CD8-positive, alpha-beta memory T cell (primary cell): Measurements from ENCODE around the gene LLPH. TPM values are rescaled to one million over a fixed set of nuclear protein-coding genes. Genes with fewer than 3 reads are reported as not detected.
"Not testable (repeated sequence)": the region's sequence is repeated elsewhere in the genome, so short reads cannot be mapped to it uniquely, and the experiment has no call there.

Source experiments
- CTCF ChIA-PET: fragments of 350-600 bp; sonication (Branson Sonifier 250); formaldehyde crosslinking; loops from one replicate; lab custom pipeline; 2021; ENCODE audit warnings: antibody characterized with exemption; lab: Charles Lee
- POLR2A ChIA-PET: fragments of 350-600 bp; sonication (Branson Sonifier 250); formaldehyde crosslinking; loops from one replicate; lab custom pipeline; 2021; ENCODE audit warnings: antibody characterized with exemption; lab: Charles Lee
- DNase-seq, 5 donors: peaks; one replicate each; pipeline versions ENCODE4 v3.0.0 to v3.0.0-alpha.2; 2020 to 2022; ENCODE audit warnings: mixed read lengths in 1 of 5
- H3K27ac ChIP-seq: one replicate; pipeline ENCODE4 v1.7.0; 2013; ENCODE audit warnings: low read depth, mild to moderate bottlenecking, low read length, moderate library complexity
- H3K27me3 ChIP-seq: 2 replicates; pipeline ENCODE4 v1.7.0; 2013; ENCODE audit warnings: low read length, mild to moderate bottlenecking; ENCODE audit not compliant: insufficient read depth, poor library complexity, severe bottlenecking
- H3K36me3 ChIP-seq: 2 replicates; pipeline ENCODE4 v1.7.0; 2013; ENCODE audit warnings: mild to moderate bottlenecking, low read length, moderate library complexity; ENCODE audit not compliant: insufficient read depth
- H3K4me1 ChIP-seq: 2 replicates; pipeline ENCODE4 v1.7.0; 2013; ENCODE audit warnings: mild to moderate bottlenecking, low read length, moderate library complexity; ENCODE audit not compliant: insufficient read depth
- H3K4me3 ChIP-seq: 2 replicates; pipeline ENCODE4 v1.7.0; 2013; ENCODE audit warnings: mild to moderate bottlenecking, low read length
- H3K9me3 ChIP-seq: 2 replicates; pipeline ENCODE4 v1.7.0; 2013; ENCODE audit warnings: mild to moderate bottlenecking, low read length
- H3K27ac Mint-ChIP-seq, 8 donors: one replicate each; pipeline ENCODE4 v1.8.0; 2020 to 2021; ENCODE audit warnings: mixed read lengths in 8 of 8, mild to moderate bottlenecking in 6 of 8, inconsistent platforms in 3 of 8, moderate library complexity in 3 of 8
- H3K27me3 Mint-ChIP-seq, 2 donors: one replicate each; pipeline ENCODE4 v1.8.0; 2020 to 2021; ENCODE audit warnings: mixed read lengths in 2 of 2, mild to moderate bottlenecking in 1 of 2, moderate library complexity in 1 of 2
- H3K36me3 Mint-ChIP-seq, 3 donors: one replicate each; pipeline ENCODE4 v1.8.0; 2020 to 2021; ENCODE audit warnings: mixed read lengths in 3 of 3, inconsistent platforms in 1 of 3, mild to moderate bottlenecking in 1 of 3
- H3K4me1 Mint-ChIP-seq, 3 donors: one replicate each; pipeline ENCODE4 v1.8.0; 2020 to 2021; ENCODE audit warnings: mixed read lengths in 3 of 3, inconsistent platforms in 1 of 3, mild to moderate bottlenecking in 1 of 3
- H3K4me3 Mint-ChIP-seq, 7 donors: one replicate each; pipeline ENCODE4 v1.8.0; 2020 to 2021; ENCODE audit warnings: mixed read lengths in 7 of 7, mild to moderate bottlenecking in 6 of 7, moderate library complexity in 4 of 7, inconsistent platforms in 2 of 7
- H3K9me3 Mint-ChIP-seq, 5 donors: one replicate each; pipeline ENCODE4 v1.8.0; 2020 to 2022; ENCODE audit warnings: mixed read lengths in 5 of 5, mild to moderate bottlenecking in 3 of 5, moderate library complexity in 2 of 5, inconsistent platforms in 1 of 5
- polyA plus RNA-seq: library from polyadenylated mRNA; unstranded; fragments of 300-500 nt; fragmentation: Illumina TruSeq; gene quantifications from one replicate; pipeline ENCODE4 v1.2.3, GENCODE V29; 2021
- total RNA-seq, 2 experiments: library from RNA; stranded (reverse); gene quantifications; one replicate each; pipeline ENCODE4 v1.2.3, GENCODE V29; 2021

The LLPH gene
- total RNA-seq (10 to 100 TPM; 45.7 to 47.7 TPM), polyA plus RNA-seq (49.3 TPM)

- H3K36me3 ChIP-seq, result peaks cover 20% of the 10 kb centered on the region
- peak within 1 kb of the TSS; percentile 79 for H3K27ac ChIP-seq
- H3K4me3 Mint-ChIP-seq, result peak within 1 kb of the TSS; percentile 93 to 99 (median 97)
- POLR2A ChIA-PET, result interaction anchor here (1.2 to 3.3 kb wide), 5 partner anchors 8 to 1139 kb away, joined by 4 to 48 read pairs (median 5); partner anchors contain the start of genes CAND1, HELB, LEMD3 and TMBIM4
- peaks cover 53 to 67% (median 64%) of the 10 kb centered on the region in 3 donors for H3K4me1 Mint-ChIP-seq
- peak; percentile 77 to 92 (median 84) for DNase-seq
- H3K27me3 ChIP-seq, result no peaks in the 10 kb centered on the region
- CTCF ChIA-PET, result interaction anchor here (0.6 to 3.3 kb wide), 4 partner anchors 10 to 148 kb away, joined by 3 to 17 read pairs (median 4); partner anchors contain the start of gene TMBIM4
- H3K27me3 Mint-ChIP-seq, result peaks cover 0 to 3% of the 10 kb centered on the region in 2 donors
- no peaks in the 10 kb centered on the region for H3K9me3 Mint-ChIP-seq
- H3K4me1 ChIP-seq, result peaks cover 25% of the 10 kb centered on the region
- no peaks in the 10 kb centered on the region for H3K9me3 ChIP-seq
- H3K36me3 Mint-ChIP-seq, result peaks cover 0 to 51% (median 7%) of the 10 kb centered on the region in 3 donors
- H3K27ac Mint-ChIP-seq, result peak within 1 kb of the TSS; percentile 95 to 99 (median 98)
- H3K4me3 ChIP-seq, result peak within 1 kb of the TSS; percentile 97
Measured at GRCh38 chr12:66130267-66131066, at the start of gene LLPH. Gene LLPH (minus strand): TSS chr12:66130750. CDS start chr12:66129106, 1,644 bp downstream.

DNA sequence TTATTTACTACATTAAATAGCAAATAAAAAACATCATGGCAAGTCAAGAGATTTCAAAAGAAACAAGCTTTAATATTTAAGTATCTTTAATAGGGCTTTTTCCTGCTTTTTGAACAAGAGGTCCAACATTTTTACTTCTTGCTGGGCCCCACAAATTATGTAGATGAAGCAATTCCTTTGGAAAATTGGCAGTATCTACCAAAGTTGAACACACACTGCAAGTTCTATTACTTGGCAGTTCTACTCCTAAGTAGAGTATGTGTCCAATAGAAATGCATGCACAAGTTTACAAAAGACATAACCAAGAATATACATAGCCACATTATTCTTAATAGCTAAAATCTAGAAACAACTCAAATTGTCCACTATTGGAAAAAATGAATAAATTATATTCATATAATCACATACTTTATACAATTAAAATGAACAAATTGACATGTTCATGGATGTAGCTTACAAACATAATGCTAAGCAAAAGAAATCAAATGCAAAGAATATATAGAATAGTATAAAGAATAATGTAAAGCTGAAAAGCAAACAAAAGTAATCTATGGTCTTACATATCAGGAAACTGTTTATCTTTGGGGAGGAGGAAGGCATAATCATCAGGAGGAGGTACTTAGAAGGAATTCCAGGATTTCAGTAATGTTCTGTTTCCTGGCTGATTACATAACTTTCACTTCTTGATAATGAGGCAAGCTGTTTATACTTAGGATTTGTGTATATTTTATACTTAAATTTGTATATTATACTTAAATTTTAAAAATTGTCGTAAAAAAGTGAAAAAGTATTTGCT, 45.8 kb upstream of the LLPH start:
- peaks cover 10 to 43% of the 10 kb centered on the region in 2 donors for H3K27me3 Mint-ChIP-seq
- CTCF ChIA-PET, result interaction anchor here (0.7 kb wide), 1 partner anchor 177 kb away, joined by 3 read pairs; no protein-coding TSS in a partner anchor

DNA sequence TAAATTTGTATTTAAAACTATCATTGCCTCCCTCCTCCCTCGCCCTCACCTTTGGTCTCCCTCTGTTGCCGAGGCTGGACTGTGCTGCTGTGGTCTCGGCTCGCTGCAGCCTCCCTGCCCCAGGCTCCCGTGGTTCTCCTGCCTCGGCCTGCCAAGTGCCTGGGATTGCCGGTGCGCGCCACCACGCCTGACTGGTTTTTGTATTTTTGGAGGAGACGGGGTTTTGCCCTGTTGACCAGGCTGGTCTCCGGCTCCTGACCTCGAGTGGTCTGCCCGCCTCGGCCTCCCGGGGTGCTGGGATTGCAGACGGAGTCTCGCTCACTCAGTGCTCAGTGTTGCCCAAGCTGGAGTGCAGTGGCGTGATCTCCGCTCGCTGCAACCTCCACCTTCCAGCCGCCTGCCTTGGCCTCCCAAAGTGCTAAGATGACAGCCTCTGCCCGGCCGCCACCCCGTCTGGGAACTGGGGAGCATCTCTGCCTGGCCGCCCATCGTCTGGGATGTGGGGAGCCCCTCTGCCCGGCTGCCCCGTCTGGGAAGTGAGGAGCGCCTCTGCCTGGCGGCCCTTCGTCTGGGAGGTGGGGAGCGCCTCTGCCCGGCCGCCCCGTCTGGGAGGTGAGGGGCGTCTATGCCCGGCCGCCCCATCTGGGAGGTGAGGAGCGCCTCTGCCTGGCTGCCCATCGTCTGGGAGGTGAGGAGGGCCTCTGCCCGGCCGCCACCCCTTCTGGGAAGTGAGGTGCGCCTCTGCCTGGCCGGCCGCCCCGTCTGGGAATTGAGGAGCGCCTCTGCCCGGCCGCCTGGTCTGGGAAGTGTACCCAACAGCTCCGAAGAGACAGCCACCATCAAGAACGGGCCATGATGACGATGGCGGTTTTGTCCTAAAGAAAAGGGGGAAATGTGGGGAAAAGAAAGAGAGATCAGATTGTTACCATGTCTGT, 44.1 kb upstream of the LLPH start:
- DNase-seq, H3K4me3 ChIP-seq, H3K36me3 Mint-ChIP-seq, H3K36me3 ChIP-seq, H3K27ac ChIP-seq, CTCF ChIA-PET, H3K9me3 ChIP-seq, H3K27ac Mint-ChIP-seq, H3K27me3 ChIP-seq, H3K9me3 Mint-ChIP-seq, H3K4me1 ChIP-seq, POLR2A ChIA-PET: not testable (repeated sequence)
- Mint-ChIP-seq H3K27me3 (peaks cover 8 to 38% of the 10 kb centered on the region in 2 donors), H3K4me1 (peaks cover 10 to 12% (median 10%) of the 10 kb centered on the region in 3 donors), H3K4me3 (peak overlapping the region in 1 of 7 donors; percentile 36)

More for the DNA sequence above, 45.8 kb upstream of the LLPH start:
- no peaks in the 10 kb centered on the region for H3K36me3 Mint-ChIP-seq
- DNase-seq, result no peak
- Histone ChIP-seq H3K27ac (no peak overlapping the region), H3K9me3 (no peaks in the 10 kb centered on the region), H3K27me3 (no peaks in the 10 kb centered on the region), H3K4me3 (no peak overlapping the region), H3K36me3 (no peaks in the 10 kb centered on the region), H3K4me1 (no peaks in the 10 kb centered on the region)
- POLR2A ChIA-PET, result interaction anchor here (0.6 to 0.7 kb wide), 2 partner anchors 10 to 14 kb away, joined by 5 read pairs; no protein-coding TSS in a partner anchor
- no peaks in the 10 kb centered on the region for H3K4me1 Mint-ChIP-seq
- no peak overlapping the region for H3K4me3 Mint-ChIP-seq
- no peaks in the 10 kb centered on the region for H3K9me3 Mint-ChIP-seq
- no peak overlapping the region for H3K27ac Mint-ChIP-seq

DNA sequence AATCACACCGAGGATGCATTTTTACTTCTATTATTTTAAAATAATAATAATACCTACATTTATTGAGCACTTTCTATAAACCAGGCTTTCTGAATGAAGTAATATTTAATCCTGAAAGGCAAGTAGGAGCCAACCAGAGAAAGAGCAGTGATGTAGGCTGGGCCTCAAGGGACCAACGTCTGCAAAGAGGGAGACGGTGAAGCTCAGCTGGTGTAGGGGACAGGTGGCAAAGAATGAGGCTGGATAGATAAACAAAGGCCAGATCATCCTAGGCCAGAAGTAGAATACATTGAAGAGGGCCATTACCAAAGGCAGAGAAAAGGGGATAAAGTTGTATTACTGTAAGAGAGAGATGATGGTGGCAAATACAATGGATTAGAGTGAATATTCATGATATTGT, 40.1 kb upstream of the LLPH start:
- peaks cover 18% of the 10 kb centered on the region for H3K4me1 ChIP-seq
- ChIA-PET POLR2A (interaction anchor here (0.7 to 1.2 kb wide), 2 partner anchors 132 to 205 kb away, joined by 4 to 11 read pairs; partner anchors contain the start of gene HELB), CTCF (no interaction called here)
- peak overlapping the region; percentile 97 for H3K4me3 ChIP-seq
- peak overlapping the region; percentile 93 to 98 (median 97) for H3K4me3 Mint-ChIP-seq
- no peaks in the 10 kb centered on the region for H3K9me3 ChIP-seq
- peaks cover 36 to 47% (median 46%) of the 10 kb centered on the region in 3 donors for H3K4me1 Mint-ChIP-seq
- peak overlapping the region in 7 of 8 donors; percentile 93 to 99 (median 97) for H3K27ac Mint-ChIP-seq
- peak overlapping the region; percentile 98 for H3K27ac ChIP-seq
- H3K36me3 Mint-ChIP-seq, result peaks cover 9 to 30% (median 9%) of the 10 kb centered on the region in 3 donors
- no peak for DNase-seq
- no peaks in the 10 kb centered on the region for H3K27me3 ChIP-seq
- H3K27me3 Mint-ChIP-seq, result peaks cover 5 to 6% of the 10 kb centered on the region in 2 donors
- H3K9me3 Mint-ChIP-seq, result no peaks in the 10 kb centered on the region
- H3K36me3 ChIP-seq, result peaks cover 5% of the 10 kb centered on the region

GRCh38 chr12:66169221-66170170, 38.9 kb upstream of the LLPH start, which contains the start of gene TMBIM4:
Gene TMBIM4 (minus strand): TSS chr12:66169996. CDS start chr12:66169951, 45 bp downstream.
- no peaks in the 10 kb centered on the region for H3K27me3 ChIP-seq
- peaks cover 21% of the 10 kb centered on the region for H3K4me1 ChIP-seq
- Mint-ChIP-seq H3K27me3 (peaks cover 0 to 5% of the 10 kb centered on the region in 2 donors), H3K27ac (peak within 1 kb of the TSS; percentile 93 to 100 (median 98)), H3K4me3 (peak within 1 kb of the TSS; percentile 93 to 98 (median 97)), H3K9me3 (peaks cover 0 to 3% (median 0%) of the 10 kb centered on the region in 5 donors), H3K4me1 (peaks cover 44 to 58% (median 57%) of the 10 kb centered on the region in 3 donors), H3K36me3 (peaks cover 15 to 39% (median 20%) of the 10 kb centered on the region in 3 donors)
- H3K27ac ChIP-seq, result peak within 1 kb of the TSS; percentile 98
- H3K4me3 ChIP-seq, result peak within 1 kb of the TSS; percentile 97
- H3K36me3 ChIP-seq, result peaks cover 5% of the 10 kb centered on the region
- peak; percentile 80 to 92 (median 86) for DNase-seq
- ChIA-PET POLR2A (interaction anchor here (0.7 to 2.1 kb wide), 8 partner anchors 9 to 1000 kb away, joined by 3 to 48 read pairs (median 4); partner anchors contain the start of genes HELB, LEMD3 and LLPH), CTCF (interaction anchor here (0.6 to 2.6 kb wide), 11 partner anchors 10 to 1748 kb away, joined by 3 to 17 read pairs (median 3); partner anchors contain the start of genes LEMD3 and LLPH)
- H3K9me3 ChIP-seq, result no peaks in the 10 kb centered on the region

DNA sequence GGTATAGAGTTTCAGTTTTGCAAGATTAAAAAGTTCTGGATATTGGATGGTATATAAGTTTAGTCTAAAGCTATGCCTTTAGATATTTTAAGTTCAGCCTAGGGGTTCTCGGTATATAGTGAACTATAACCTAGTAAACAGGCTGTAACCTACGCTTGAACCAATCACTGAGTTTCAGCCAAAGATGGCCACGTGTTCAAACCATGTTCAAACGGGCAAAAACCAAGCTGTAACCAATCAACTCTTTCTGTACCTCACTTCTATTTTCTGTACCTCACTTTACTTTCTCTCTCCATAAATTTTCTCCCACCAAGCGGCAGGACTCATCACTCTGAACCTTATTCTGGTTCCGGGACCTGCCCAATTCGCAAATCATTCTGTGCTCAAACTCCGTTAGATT, 37.9 kb upstream of the LLPH start:
- H3K4me1 Mint-ChIP-seq, result peaks cover 55 to 69% (median 68%) of the 10 kb centered on the region in 3 donors
- peak overlapping the region; percentile 93 to 98 (median 97) for H3K4me3 Mint-ChIP-seq
- POLR2A ChIA-PET, result interaction anchor here (0.8 to 2.1 kb wide), 2 partner anchors 37 to 134 kb away, joined by 5 to 48 read pairs; partner anchors contain the start of genes HELB and LLPH
- peaks cover 15 to 45% (median 22%) of the 10 kb centered on the region in 3 donors for H3K36me3 Mint-ChIP-seq
- Histone ChIP-seq H3K4me3 (peak overlapping the region; percentile 97), H3K36me3 (peaks cover 5% of the 10 kb centered on the region), H3K27ac (peak overlapping the region; percentile 98), H3K4me1 (peaks cover 27% of the 10 kb centered on the region), H3K27me3 (no peaks in the 10 kb centered on the region), H3K9me3 (no peaks in the 10 kb centered on the region)
- peaks cover 0 to 5% of the 10 kb centered on the region in 2 donors for H3K27me3 Mint-ChIP-seq
- H3K9me3 Mint-ChIP-seq, result peaks cover 0 to 7% (median 0%) of the 10 kb centered on the region in 5 donors
- CTCF ChIA-PET, result interaction anchor here (0.7 to 2.6 kb wide), 5 partner anchors 9 to 102 kb away, joined by 3 to 17 read pairs (median 5); partner anchors contain the start of gene LLPH
- peak overlapping the region; percentile 74 to 99 (median 98) for H3K27ac Mint-ChIP-seq
- DNase-seq, result no peak
